GM19372 (cell line): ENCODE data around the gene PIM1.
A peak's percentile ranks its signal among the peaks of the same experiment; 100 is the strongest.

Source experiments
- ATAC-seq: cut with Tn5 transposase; IDR thresholded peaks from one replicate; pipeline ENCODE4 v1.9.1; 2021; ENCODE audit warnings: mild to moderate bottlenecking, low read depth, moderate library complexity; ENCODE audit not compliant: unreplicated experiment

PIM1 gene

DNA sequence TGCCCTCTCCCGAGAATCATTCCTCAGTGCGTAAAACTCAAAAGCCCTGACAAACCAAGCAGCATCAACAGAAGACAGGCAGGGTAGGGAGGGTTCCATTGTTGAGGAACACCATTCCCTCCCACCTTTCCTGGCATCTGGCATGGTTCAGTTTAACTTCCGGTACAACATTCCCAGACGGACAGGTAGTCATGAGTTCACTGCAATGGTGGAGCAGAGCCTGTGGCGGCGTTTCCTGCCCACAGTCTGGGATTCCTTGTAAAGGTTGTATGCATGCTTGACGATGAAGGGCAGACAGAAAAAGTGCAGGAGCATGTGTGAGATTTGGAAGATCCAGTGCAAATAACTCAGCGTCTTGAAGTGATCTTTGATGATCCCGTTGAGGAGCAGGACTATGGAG lies 42.3 kb downstream of the PIM1 start:
- ATAC-seq, result no peak

DNA sequence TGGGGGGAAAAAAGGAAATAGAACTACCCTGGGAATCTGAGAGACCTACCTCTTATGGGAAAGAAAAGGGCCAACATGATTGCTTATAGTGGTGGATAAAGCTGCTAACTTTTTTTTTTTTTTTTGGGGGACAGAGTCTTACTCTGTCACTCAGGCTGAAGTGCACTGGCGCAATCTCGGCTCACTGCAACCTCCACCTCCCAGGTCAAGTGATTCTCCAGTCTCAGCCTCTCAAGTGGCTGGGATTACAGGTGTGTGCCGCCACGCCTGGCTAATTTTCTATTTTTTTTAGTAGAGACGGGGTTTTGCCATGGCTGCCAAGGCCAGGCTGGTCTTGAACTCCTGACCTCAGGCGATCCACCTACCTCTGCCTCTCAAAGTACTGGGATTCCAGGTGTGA lies 48.1 kb downstream of the PIM1 start:
- ATAC-seq, result no peak

GRCh38 chr6:37218511-37218910 lies 48.6 kb downstream of the PIM1 start:
- ATAC-seq, result no peak

GRCh38 chr6:37221585-37222124 lies 51.7 kb downstream of the PIM1 start:
- ATAC-seq, result no peak

- peak; percentile 81 for ATAC-seq
Observed at GRCh38 chr6:37222125-37222967, 52.4 kb downstream of the PIM1 start.

DNA sequence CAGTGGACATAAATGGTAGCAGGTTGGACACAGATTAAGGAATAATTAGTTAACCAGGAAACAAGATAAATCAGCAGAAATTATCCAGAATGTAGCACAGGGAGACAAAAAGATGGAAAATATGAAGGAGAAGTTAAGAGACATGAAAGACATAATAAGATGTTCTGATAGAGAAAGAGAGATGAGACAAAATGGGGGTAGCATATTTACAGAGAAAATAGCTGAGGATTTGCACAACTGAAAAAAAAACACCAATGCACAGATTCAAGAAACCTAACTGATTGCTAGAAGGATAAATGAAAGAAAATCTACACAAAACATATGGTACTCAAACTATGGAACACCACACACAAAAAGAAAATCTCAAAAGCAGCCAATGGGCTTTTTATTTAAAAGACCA lies 53.0 kb downstream of the PIM1 start:
- no peak for ATAC-seq
